HG02623 (cell line): ENCODE measurements around the gene FNDC1.
"Not testable (repeated sequence)": the region's sequence is repeated elsewhere in the genome, so short reads cannot be mapped to it uniquely, and the experiment has no call there.

Experiments
- ATAC-seq: cut with Tn5 transposase; IDR thresholded peaks from one replicate; pipeline ENCODE4 v1.9.1; 2021; ENCODE audit warnings: moderate library complexity; ENCODE audit not compliant: unreplicated experiment

Gene FNDC1

DNA sequence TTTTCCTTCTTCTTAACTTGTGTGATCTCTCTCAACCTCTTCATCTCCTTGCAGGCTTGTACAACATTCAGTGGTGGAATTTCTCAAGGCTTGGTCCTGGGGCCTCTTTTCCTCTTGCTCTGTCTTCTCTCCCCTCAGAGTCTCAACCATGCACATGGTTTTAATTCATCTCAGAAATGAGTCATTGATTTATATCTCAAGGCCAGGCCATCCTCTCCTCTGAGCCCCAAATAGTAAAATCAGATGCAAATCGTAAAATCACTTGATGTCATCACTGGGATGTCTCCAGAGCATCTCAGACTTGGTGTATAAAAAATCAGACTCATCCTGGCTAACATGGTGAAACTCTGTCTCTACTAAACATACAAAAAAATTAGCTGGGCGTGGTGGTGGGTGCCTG is 85.0 kb downstream of the FNDC1 start:
- no peak for ATAC-seq

DNA sequence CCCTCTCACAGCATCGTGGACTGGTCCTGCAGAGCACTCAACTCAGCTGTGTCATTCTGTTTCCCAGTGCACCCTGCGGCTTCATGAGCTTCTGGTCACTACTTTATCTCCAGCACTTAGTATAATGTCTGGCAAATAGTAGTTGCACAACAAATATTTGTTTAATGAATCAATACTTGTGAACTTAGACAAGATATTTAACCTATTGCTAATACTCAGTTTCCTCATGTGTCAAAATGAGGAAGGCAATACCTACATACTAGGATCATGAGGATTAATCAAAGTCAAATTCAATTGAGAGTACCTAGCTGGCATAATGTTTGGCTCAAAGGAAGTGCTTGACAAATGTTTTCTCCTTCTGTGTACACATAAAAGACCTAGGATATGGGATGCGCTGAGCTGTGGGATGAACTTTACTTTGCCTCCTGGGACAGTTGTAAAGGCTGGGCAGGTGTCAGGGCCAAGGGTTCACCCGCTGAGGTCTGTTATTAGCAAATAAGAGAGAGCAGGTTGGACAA is 86.3 kb downstream of the FNDC1 start:
- no peak for ATAC-seq

DNA sequence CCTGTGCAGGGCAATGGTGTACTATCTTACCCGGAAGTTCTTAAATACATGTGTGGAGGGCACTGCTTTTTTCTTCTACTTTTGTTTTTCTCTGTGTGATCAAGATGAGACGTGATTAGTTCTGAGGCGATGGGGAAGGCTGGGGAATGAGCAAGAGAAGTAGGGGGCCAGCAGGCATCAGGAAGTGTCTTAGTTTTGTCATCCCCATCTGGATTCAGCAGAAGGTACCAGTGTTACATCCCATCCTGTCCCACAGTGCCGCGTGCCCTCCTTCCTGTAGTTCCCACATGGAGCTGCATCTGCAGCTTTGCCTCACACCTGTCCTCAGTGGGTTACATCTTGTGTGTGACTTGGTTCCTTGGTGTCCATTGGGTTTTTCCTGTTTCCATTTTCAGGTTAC is 86.9 kb downstream of the FNDC1 start:
- no peak for ATAC-seq

GRCh38 chr6:159257846-159258245 is 88.6 kb downstream of the FNDC1 start:
- ATAC-seq, result no peak

GRCh38 chr6:159259441-159260125 is 90.4 kb downstream of the FNDC1 start:
- ATAC-seq, result no peak

DNA sequence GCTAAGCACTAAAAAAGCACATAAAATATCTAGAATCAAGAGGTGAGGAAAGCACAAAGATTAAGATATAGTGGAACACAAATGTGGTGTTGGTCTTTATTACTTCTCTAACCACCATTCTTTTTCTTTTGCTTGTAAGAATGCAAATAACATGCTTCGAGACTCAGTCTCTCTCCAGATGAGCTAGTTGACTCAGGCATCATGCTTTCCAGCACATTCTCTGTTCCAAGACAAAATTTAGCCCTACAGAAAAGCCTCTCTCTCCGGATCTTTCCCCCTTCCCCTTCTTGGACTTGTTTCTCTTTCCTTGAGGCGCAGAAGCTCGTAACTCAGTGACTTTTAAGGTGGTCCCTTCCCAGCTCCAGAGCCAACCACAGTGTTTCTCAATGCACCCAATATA is 91.0 kb downstream of the FNDC1 start:
- no peak for ATAC-seq

GRCh38 chr6:159261995-159262394 is 92.8 kb downstream of the FNDC1 start:
- no peak for ATAC-seq

DNA sequence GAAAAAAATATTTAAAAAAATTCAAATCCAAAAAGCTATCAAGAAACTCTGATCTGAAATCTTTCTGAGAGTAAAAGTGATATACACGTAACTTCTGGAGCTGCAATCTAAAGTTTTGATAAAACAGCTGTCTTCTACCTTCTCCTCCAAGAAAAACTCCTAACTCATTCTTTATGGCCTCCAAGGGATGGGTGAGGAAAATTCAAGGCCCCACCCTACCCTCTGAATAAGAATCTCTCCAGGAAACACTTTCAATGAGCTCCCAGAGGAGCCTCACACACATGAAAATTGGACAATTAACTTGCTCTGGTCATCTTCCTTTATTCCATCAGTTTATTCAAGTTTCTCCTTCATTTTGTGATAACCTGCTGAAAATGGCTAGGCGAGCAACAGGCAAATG is 93.4 kb downstream of the FNDC1 start:
- ATAC-seq, result no peak

DNA sequence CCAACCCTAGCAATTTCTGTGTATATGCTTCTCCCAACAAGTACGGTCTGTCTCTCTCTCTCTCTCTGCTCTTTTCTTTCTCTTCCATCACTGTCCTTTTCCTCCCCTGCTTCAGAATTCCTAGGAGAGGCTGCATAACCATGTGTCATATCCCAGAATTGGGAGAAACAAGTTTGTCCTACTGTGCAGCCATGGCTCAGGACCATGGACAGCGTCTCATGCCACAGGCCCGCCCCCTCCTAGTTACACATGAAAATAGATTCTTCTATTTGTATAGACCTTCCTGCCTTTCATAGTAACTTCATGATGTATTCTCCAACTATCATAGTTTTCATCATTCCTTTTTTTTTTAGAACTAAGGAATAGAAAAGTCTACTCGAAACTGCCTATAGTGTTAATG is 98.0 kb downstream of the FNDC1 start:
- no peak for ATAC-seq

- no peak for ATAC-seq
Observed at GRCh38 chr6:159268511-159268910, 99.3 kb downstream of the FNDC1 start.

DNA sequence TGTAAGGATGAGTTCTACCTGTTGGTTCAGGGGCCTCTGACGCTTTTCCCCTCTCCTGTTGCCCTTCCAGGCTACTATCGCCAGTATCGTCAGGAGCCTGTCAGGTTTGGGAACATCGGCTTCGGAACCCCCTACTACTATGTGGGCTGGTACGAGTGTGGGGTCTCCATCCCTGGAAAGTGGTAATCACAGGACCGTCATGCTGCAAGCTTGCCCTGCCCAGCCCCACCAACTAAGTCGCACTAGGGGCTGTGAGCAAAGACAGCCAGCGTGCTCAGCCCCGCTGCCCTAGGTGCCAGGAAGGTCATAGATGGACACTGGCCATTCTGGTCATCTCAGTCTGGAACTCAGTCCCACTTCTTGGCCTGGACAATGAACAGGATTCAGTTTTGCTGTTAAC is 102.1 kb downstream of the FNDC1 start:
- no peak for ATAC-seq

DNA sequence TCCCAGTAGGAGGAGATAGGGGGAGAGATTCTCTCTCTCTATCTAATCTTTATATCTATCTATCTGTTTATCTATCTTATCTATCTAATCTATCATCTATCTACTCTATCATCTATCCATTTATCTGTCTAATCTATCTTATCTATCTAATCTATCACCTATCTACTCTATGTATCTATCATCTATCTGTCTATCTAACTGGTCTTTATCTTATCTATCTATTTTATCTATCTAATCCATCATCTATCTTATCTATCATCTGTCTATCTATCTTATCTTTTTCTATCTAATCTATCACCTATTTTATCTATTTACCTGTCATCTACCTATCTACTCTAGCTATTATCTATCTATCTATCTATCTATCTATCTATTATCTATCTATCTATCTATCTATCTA is 109.4 kb downstream of the FNDC1 start:
- no peak for ATAC-seq

DNA sequence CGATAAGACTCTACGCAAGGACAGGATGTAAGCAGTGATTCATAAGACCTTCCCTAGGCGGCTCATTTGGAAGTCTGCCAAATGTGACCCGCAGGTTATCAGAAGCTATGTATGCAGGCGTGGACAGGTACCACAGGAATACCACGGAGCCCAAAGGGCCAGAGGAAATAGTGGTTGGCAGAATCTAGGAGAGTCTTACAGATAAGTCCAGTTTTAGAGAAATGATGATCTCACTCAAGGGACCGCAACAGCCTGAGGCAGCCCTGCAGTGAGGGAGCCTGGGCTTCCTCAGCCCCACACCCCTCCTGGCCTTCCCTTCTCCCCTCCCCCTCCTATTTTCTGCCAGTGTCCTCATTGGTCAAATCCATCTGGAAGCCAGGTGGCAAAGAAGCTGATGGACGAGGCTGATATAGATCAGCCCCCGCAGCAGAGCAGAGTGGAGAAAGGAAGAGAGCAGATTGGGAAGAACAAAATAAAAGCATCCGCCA is 110.6 kb downstream of the FNDC1 start:
- ATAC-seq, result no peak

- no peak for ATAC-seq
Observed at GRCh38 chr6:159282421-159282820, 113.2 kb downstream of the FNDC1 start.

DNA sequence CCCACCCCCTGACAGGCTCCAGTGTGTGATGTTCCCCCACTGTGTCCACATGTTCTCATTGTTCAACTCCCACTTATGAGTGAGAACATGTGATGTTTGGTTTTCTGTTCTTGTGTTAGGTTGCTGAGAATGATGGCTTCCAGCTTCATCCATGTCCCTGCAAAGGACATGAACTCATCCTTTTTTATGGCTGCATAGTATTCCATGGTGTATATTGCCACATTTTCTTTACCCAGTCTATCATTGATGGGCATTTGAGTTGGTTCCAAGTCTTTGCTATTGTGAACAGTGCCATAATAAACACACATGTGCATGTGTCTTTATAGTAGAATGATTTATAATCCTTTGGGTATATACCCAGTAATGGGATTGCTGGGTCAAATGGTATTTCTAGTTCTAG is 115.5 kb downstream of the FNDC1 start:
- ATAC-seq, result not testable (repeated sequence)

GRCh38 chr6:159298840-159299239 is 129.6 kb downstream of the FNDC1 start:
- ATAC-seq, result no peak

DNA sequence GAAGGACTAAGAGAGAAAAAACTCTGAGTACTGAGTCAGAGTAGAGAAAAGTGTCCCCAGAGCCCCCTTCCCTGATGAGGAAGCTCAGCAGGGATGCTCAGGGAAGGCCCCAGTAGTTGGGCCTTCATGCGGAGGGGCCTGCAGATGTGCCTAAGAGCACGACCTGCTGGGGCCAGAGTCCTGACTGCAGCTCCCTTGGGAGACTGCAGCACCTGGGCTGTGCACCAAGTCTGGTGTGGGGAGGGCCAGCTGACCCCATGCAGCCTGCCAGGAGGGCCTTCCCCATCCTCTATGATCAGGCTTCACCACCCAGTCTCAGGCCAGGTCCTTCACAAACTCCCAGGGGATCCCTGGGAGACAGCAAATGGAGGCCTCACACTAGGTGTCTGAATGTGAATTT is 130.4 kb downstream of the FNDC1 start:
- ATAC-seq, result no peak

DNA sequence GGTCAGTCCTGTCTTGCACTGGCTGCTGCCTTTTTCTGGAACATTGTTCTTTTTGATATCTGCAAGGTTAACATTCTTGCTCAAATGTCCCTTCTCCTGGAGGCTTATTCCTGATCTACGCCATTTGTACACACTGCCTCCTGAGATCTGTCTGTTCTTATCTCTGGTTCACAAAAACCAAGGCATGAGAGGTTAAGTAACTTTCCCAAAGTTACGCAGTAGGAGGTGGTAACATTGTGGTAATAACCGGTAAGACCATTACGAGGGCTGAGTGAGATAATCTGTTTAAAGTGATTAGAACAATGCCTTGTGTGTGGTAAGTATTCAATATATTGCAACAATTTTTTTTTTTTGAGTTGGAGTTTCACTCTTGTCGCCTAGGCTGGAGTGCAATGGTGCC is 132.1 kb downstream of the FNDC1 start:
- ATAC-seq, result no peak

- no peak for ATAC-seq
Observed at GRCh38 chr6:159301810-159302593, 132.8 kb downstream of the FNDC1 start.

GRCh38 chr6:159302594-159302992 is 133.4 kb downstream of the FNDC1 start:
- no peak for ATAC-seq

DNA sequence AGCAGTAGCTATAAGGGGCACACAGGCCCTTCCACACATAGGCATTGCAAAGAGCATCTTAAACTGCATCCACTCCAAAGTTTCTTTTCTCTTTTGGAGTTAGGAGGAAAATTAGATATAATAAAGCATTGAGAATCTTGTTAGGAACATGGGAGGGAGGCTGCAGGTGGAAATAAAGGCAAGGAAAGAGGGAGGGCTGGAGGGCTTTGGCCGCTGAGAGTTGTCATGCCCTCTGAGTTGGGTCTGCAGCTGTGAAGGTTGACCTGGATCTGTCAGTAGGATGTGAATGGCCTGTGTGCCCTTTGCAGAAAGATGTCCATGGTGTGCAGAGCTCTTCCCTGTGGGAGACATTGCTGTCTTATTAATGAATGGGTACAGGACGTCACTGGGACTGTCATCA is 134.0 kb downstream of the FNDC1 start:
- ATAC-seq, result no peak

DNA sequence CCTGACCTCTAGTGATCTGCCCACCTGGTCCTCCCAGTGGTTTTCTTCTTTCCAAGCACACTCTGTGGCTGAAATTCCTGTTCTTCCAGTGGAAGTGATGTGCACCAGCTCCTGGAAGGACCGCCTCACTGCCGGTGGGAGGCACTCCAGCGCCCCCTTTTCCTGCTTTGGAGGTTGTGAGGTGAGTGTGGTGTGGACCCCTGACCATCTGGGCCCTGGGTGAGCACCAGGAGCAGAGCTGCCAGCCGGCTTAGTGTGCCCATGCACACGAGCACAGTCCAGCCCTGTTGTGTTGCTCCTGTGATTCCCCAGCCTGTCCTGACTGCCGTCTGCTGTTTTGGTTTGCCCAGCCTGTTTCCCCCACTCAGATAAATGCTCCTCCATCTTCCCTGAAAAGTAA is 134.6 kb downstream of the FNDC1 start:
- ATAC-seq, result no peak
